COLO829 (cell line): ENCODE data around the gene FAM124B.

ENCODE experiments used
- DNase-seq: peaks from one replicate; pipeline ENCODE4 v3.0.0; 2012; ENCODE audit warnings: low spot score

Gene FAM124B

GRCh38 chr2:224401641-224402342 is at the start of gene FAM124B:
FAM124B (minus strand) TSS chr2:224402107; CDS start chr2:224401768, 339 bp downstream.
- DNase-seq = no peak

GRCh38 chr2:224449212-224450147 is 47.6 kb upstream of the FAM124B start:
- peak; percentile 30 for DNase-seq

GRCh38 chr2:224448236-224448635 is 46.3 kb upstream of the FAM124B start:
- DNase-seq = no peak

- no peak for DNase-seq
Observed at GRCh38 chr2:224444783-224445182, 42.9 kb upstream of the FAM124B start.

GRCh38 chr2:224444021-224444420 is 42.1 kb upstream of the FAM124B start:
- DNase-seq = no peak

GRCh38 chr2:224442071-224442967 is 40.4 kb upstream of the FAM124B start:
- DNase-seq = no peak

GRCh38 chr2:224440988-224441387 is 39.1 kb upstream of the FAM124B start:
- no peak for DNase-seq

GRCh38 chr2:224438726-224439125 is 36.8 kb upstream of the FAM124B start:
- no peak for DNase-seq

- DNase-seq = no peak
Observed at GRCh38 chr2:224436634-224437033, 34.7 kb upstream of the FAM124B start.

GRCh38 chr2:224434618-224435017 is 32.7 kb upstream of the FAM124B start:
- no peak for DNase-seq

GRCh38 chr2:224433442-224433841 is 31.5 kb upstream of the FAM124B start:
- no peak for DNase-seq

- DNase-seq = no peak
Observed at GRCh38 chr2:224432003-224432579, 30.2 kb upstream of the FAM124B start.

- DNase-seq = no peak
Observed at GRCh38 chr2:224429441-224429810, 27.5 kb upstream of the FAM124B start.

- no peak for DNase-seq
Observed at GRCh38 chr2:224428787-224429440, 27.0 kb upstream of the FAM124B start.

GRCh38 chr2:224427471-224427870 is 25.6 kb upstream of the FAM124B start:
- DNase-seq = no peak

- no peak for DNase-seq
Observed at GRCh38 chr2:224426656-224427055, 24.7 kb upstream of the FAM124B start.

GRCh38 chr2:224421065-224421464 is 19.2 kb upstream of the FAM124B start:
- no peak for DNase-seq

GRCh38 chr2:224417947-224418346 is 16.0 kb upstream of the FAM124B start:
- no peak for DNase-seq

- DNase-seq = no peak
Observed at GRCh38 chr2:224417361-224417729, 15.4 kb upstream of the FAM124B start.

GRCh38 chr2:224416656-224417360 is 14.9 kb upstream of the FAM124B start:
- no peak for DNase-seq

GRCh38 chr2:224413381-224413780 is 11.5 kb upstream of the FAM124B start:
- DNase-seq = no peak
